Mesendoderm (in vitro differentiated cells): Measurements from ENCODE around the gene ARHGEF11.

ENCODE experiments used
- DNase-seq: peaks from one replicate; pipeline ENCODE4 v3.0.0; 2013
- H2AK5ac ChIP-seq: 2 replicates; pipeline ENCODE4 v1.6.1; 2013; ENCODE audit warnings: low read length, inconsistent platforms
- H2BK120ac ChIP-seq: 2 replicates; pipeline ENCODE4 v1.6.1; 2013; ENCODE audit warnings: low read depth, mild to moderate bottlenecking, low read length, moderate library complexity, mixed read lengths
- H2BK15ac ChIP-seq: replicated peaks from 2 replicates; pipeline ENCODE4 v1.6.1; 2013; ENCODE audit warnings: low read depth, mild to moderate bottlenecking, moderate library complexity
- H2BK5ac ChIP-seq: 2 replicates; pipeline ENCODE4 v1.6.1; 2013; ENCODE audit warnings: low read length, inconsistent platforms
- H3K18ac ChIP-seq: 2 replicates; pipeline ENCODE4 v1.6.1; 2013; ENCODE audit warnings: mild to moderate bottlenecking, low read length, mixed read lengths
- H3K23ac ChIP-seq: one replicate; pipeline ENCODE4 v1.6.1; 2013; ENCODE audit warnings: low read length
- H3K27ac ChIP-seq: 2 replicates; pipeline ENCODE4 v1.5.1; 2013; ENCODE audit warnings: low read depth, mild to moderate bottlenecking, inconsistent platforms, low read length, moderate library complexity
- H3K27me3 ChIP-seq: 2 replicates; pipeline ENCODE4 v1.6.1; 2013; ENCODE audit warnings: low read length, control low read depth, mild to moderate bottlenecking, inconsistent platforms; ENCODE audit not compliant: insufficient read depth, poor library complexity
- H3K36me3 ChIP-seq: 2 replicates; pipeline ENCODE4 v1.6.1; 2013; ENCODE audit warnings: low read length, inconsistent platforms; ENCODE audit not compliant: control insufficient read depth, insufficient read depth
- H3K4ac ChIP-seq: one replicate; pipeline ENCODE4 v1.6.1; 2013; ENCODE audit warnings: low read depth, mild to moderate bottlenecking, low read length, moderate library complexity
- H3K4me1 ChIP-seq: 2 replicates; pipeline ENCODE4 v1.6.1; 2013; ENCODE audit warnings: low read depth, low read length, inconsistent platforms; ENCODE audit not compliant: control insufficient read depth
- H3K4me2 ChIP-seq: 2 replicates; pipeline ENCODE4 v1.6.1; 2013; ENCODE audit warnings: low read length
- H3K4me3 ChIP-seq: 2 replicates; pipeline ENCODE4 v1.5.1; 2013; ENCODE audit warnings: mild to moderate bottlenecking, low read length
- H3K56ac ChIP-seq: one replicate; pipeline ENCODE4 v1.6.1; 2013; ENCODE audit warnings: low read length
- H3K79me1 ChIP-seq: 2 replicates; pipeline ENCODE4 v1.6.1; 2013; ENCODE audit warnings: low read length, inconsistent platforms
- H3K79me2 ChIP-seq: 2 replicates; pipeline ENCODE4 v1.6.1; 2013; ENCODE audit warnings: mild to moderate bottlenecking, low read length; ENCODE audit not compliant: control insufficient read depth, insufficient read depth
- H3K9ac ChIP-seq: 2 replicates; pipeline ENCODE4 v1.6.1; 2013; ENCODE audit warnings: low read length, inconsistent platforms
- H4K5ac ChIP-seq: one replicate; pipeline ENCODE4 v1.6.1; 2013; ENCODE audit warnings: low read length
- H4K8ac ChIP-seq: one replicate; pipeline ENCODE4 v1.6.1; 2013; ENCODE audit warnings: low read depth, mild to moderate bottlenecking, control low read depth, low read length, moderate library complexity
- WGBS: extraction: QIAGEN DNeasy Blood & Tissue Kit; methylation state at CpG from one replicate; pipeline ENCODE4 v1.1.7; 2013; ENCODE audit warnings: low lambda C conversion rate, missing lambda C conversion rate; ENCODE audit not compliant: insufficient coverage; ENCODE audit errors: extremely low coverage; 5-methylcytosine and 5-hydroxymethylcytosine counted together

The ARHGEF11 gene

GRCh38 chr1:157085421-157085820 is 39.9 kb upstream of the ARHGEF11 start:
- H3K4me2 ChIP-seq: no peak overlapping the region
- H4K5ac ChIP-seq: no peak overlapping the region
- H3K4me1 ChIP-seq: no peaks in the 10 kb centered on the region
- no peak overlapping the region for H3K23ac ChIP-seq
- no peak overlapping the region for H3K56ac ChIP-seq
- H2BK15ac ChIP-seq: no peak overlapping the region
- no CpG with 5 or more reads among the region's 5 CpGs for WGBS
- no peak overlapping the region for H2BK120ac ChIP-seq
- no peak overlapping the region for H3K18ac ChIP-seq
- no peaks in the 10 kb centered on the region for H3K79me1 ChIP-seq
- H3K4me3 ChIP-seq: no peak overlapping the region
- no peak for DNase-seq
- no peak overlapping the region for H3K4ac ChIP-seq
- H4K8ac ChIP-seq: no peak overlapping the region
- H3K27me3 ChIP-seq: no peaks in the 10 kb centered on the region
- no peak overlapping the region for H2AK5ac ChIP-seq
- no peaks in the 10 kb centered on the region for H3K79me2 ChIP-seq
- no peak overlapping the region for H2BK5ac ChIP-seq
- no peaks in the 10 kb centered on the region for H3K36me3 ChIP-seq
- H3K27ac ChIP-seq: no peak overlapping the region
- H3K9ac ChIP-seq: no peak overlapping the region

DNA sequence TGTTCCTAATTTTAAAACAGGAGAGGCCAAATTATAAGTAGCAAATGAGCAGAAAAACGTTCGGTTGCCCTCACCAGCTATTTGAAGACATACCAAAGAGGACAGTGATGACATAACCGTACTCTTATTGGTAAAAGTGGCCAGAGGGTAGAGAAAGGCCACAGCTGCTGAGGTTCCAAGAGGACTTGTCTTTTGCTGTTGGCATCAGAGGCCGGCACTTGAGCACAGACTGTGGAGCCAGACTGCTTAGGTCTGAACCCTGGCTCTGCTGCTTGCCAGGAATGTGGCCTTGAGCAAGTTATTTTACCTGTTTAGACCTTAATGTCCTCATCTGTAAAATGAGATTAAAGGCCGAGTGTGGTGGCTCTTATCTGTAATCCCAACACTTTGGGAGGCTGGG is 39.2 kb upstream of the ARHGEF11 start:
- Histone ChIP-seq H4K8ac (no peak overlapping the region), H2BK120ac (no peak overlapping the region), H3K27ac (no peak overlapping the region), H3K79me1 (no peaks in the 10 kb centered on the region), H3K36me3 (no peaks in the 10 kb centered on the region), H3K23ac (no peak overlapping the region), H3K4me2 (no peak overlapping the region), H2BK5ac (no peak overlapping the region), H3K56ac (no peak overlapping the region), H3K27me3 (no peaks in the 10 kb centered on the region), H3K79me2 (no peaks in the 10 kb centered on the region), H3K4me1 (no peaks in the 10 kb centered on the region), H2AK5ac (no peak overlapping the region), H4K5ac (no peak overlapping the region), H3K4ac (no peak overlapping the region), H3K4me3 (no peak overlapping the region), H3K9ac (no peak overlapping the region), H3K18ac (no peak overlapping the region), H2BK15ac (no peak overlapping the region)
- no peak for DNase-seq
- no CpG with 5 or more reads among the region's 5 CpGs for WGBS

DNA sequence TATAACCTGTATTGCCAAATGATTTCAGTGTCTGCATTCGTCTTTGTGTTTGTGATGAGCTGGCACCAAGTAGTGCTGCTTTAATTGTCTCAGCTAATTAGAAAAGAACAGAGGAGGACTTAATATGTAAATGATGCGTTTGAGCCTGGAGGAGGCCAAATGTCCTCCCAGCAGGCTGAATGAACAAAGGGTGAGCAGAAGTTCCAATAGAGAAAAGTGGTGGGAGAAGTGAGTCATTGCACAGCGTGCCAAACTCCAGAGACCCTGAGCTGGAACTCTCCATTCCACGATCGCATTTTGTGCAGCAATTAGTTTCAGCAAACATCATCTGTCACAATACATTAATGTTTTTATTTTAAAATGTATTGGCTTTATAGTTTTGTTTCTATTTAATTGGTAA is 36.2 kb upstream of the ARHGEF11 start:
- no peak overlapping the region for H3K4ac ChIP-seq
- H3K56ac ChIP-seq: no peak overlapping the region
- H3K9ac ChIP-seq: no peak overlapping the region
- H3K27me3 ChIP-seq: no peaks in the 10 kb centered on the region
- H4K8ac ChIP-seq: no peak overlapping the region
- peak; percentile 52 for DNase-seq
- no peak overlapping the region for H3K4me2 ChIP-seq
- no peak overlapping the region for H2BK5ac ChIP-seq
- no peak overlapping the region for H3K4me3 ChIP-seq
- whole genome bisulfite sequencing: no CpG with 5 or more reads among the region's 5 CpGs
- no peak overlapping the region for H3K27ac ChIP-seq
- H3K4me1 ChIP-seq: no peaks in the 10 kb centered on the region
- no peak overlapping the region for H2BK120ac ChIP-seq
- no peak overlapping the region for H3K18ac ChIP-seq
- H3K36me3 ChIP-seq: no peaks in the 10 kb centered on the region
- no peak overlapping the region for H4K5ac ChIP-seq
- no peaks in the 10 kb centered on the region for H3K79me1 ChIP-seq
- H3K79me2 ChIP-seq: no peaks in the 10 kb centered on the region
- H2BK15ac ChIP-seq: no peak overlapping the region
- H2AK5ac ChIP-seq: no peak overlapping the region
- no peak overlapping the region for H3K23ac ChIP-seq

DNA sequence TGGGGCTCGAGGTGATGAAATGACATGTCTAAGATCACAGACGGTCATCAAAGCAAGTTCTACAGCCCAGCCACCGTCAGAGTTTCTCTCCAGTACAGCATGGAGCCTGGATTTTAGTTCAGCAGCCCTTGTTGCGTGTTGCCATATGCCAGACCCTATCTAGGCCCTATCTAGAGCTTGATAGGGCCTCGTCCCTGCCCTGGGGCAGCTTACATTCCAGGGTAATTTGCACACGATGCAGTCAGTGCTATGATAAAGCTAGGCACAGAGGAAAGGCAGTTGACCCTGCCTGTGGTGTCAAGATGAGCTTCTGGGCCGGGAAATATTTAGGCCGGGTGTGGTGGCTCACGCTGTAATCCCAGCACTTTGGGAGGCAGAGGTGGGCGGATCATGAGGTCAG is 35.2 kb upstream of the ARHGEF11 start:
- Histone ChIP-seq H4K8ac (no peak overlapping the region), H3K79me1 (no peaks in the 10 kb centered on the region), H4K5ac (no peak overlapping the region), H3K36me3 (no peaks in the 10 kb centered on the region), H3K79me2 (no peaks in the 10 kb centered on the region), H3K18ac (no peak overlapping the region), H3K4ac (no peak overlapping the region), H3K4me3 (no peak overlapping the region), H2BK120ac (no peak overlapping the region), H3K23ac (no peak overlapping the region), H3K4me1 (no peaks in the 10 kb centered on the region), H3K4me2 (no peak overlapping the region), H3K27ac (no peak overlapping the region), H3K56ac (no peak overlapping the region), H2BK5ac (no peak overlapping the region), H3K9ac (no peak overlapping the region), H3K27me3 (no peaks in the 10 kb centered on the region), H2AK5ac (no peak overlapping the region), H2BK15ac (no peak overlapping the region)
- WGBS: no CpG with 5 or more reads among the region's 10 CpGs
- peak; percentile 56 for DNase-seq

DNA sequence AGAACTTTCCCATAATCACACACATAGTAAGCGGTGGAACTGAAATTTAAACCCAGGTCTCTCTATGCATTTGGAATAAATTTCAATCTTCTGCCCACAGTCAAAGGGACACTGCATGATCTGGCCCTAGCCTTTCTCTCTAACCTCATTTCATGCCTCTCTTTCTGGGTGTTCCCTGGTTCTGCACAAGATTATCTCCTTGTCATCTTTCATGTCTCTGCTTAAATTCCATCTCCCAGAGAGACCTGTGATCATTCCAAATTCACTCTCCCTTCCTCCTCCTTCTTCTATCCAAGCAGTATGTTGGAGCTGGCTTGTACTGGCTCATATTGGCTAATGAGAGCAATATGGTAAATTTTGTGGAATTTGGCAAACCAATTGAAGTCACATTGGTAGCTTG is 31.9 kb upstream of the ARHGEF11 start:
- H3K4me2 ChIP-seq: no peak overlapping the region
- no peaks in the 10 kb centered on the region for H3K4me1 ChIP-seq
- DNase-seq: no peak

DNA sequence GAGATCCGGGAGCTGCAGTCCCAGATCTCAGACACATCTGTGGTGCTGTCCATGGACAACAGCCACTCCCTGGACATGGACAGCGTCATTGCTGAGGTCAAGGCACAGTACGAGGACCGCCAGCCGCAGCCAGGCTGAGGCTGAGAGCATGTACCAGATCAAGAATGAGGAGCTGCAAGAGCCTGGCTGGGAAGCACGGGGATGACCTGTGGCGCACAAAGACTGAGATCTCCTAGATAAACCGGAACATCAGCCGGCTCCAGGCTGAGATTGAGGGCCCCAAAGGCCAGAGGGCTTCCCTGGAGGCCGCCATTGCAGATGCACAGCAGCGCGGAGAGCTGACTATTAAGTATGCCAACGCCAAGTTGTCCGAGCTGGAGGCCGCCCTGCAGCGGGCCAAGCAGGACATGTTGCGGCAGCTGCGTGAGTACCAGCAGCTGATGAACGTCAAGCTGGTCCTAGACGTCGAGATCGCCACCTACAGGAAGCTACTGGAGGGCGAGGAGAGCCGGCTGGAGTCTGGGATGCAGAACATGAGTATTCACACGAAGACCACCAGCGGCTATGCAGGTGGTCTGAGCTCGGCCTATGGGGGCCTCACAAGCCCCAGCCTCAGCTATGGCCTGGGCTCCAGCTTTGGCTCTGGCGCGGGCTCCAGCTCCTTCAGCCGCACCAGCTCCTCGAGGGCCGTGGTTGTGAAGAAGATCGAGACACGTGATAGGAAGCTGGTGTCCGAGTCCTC is 28.6 kb upstream of the ARHGEF11 start:
- Histone ChIP-seq H3K4ac (no peak overlapping the region), H3K4me1 (no peaks in the 10 kb centered on the region), H3K4me2 (no peak overlapping the region), H4K5ac (no peak overlapping the region), H3K9ac (no peak overlapping the region), H2BK5ac (no peak overlapping the region), H3K79me1 (no peaks in the 10 kb centered on the region), H2AK5ac (no peak overlapping the region), H3K4me3 (no peak overlapping the region), H3K36me3 (no peaks in the 10 kb centered on the region), H3K79me2 (no peaks in the 10 kb centered on the region), H2BK15ac (no peak overlapping the region), H3K27me3 (no peaks in the 10 kb centered on the region), H3K18ac (no peak overlapping the region), H3K23ac (no peak overlapping the region), H3K56ac (no peak overlapping the region), H4K8ac (no peak overlapping the region), H2BK120ac (no peak overlapping the region), H3K27ac (no peak overlapping the region)
- WGBS: no CpG with 5 or more reads among the region's 35 CpGs
- DNase-seq: peak; percentile 81

More for the DNA sequence above, 31.9 kb upstream of the ARHGEF11 start:
- Histone ChIP-seq H3K4me3 (no peak overlapping the region), H3K36me3 (no peaks in the 10 kb centered on the region), H2BK5ac (no peak overlapping the region), H4K8ac (no peak overlapping the region), H3K27ac (no peak overlapping the region), H4K5ac (no peak overlapping the region), H3K79me2 (no peaks in the 10 kb centered on the region), H3K56ac (no peak overlapping the region), H3K18ac (no peak overlapping the region), H3K79me1 (no peaks in the 10 kb centered on the region), H3K27me3 (no peaks in the 10 kb centered on the region), H2BK15ac (no peak overlapping the region), H3K23ac (no peak overlapping the region), H2BK120ac (no peak overlapping the region), H2AK5ac (no peak overlapping the region), H3K9ac (no peak overlapping the region), H3K4ac (no peak overlapping the region)
- no CpG with 5 or more reads among the region's 1 CpG for WGBS
